Tibial nerve (tissue), 4 donors: ENCODE measurements around the gene TMEM213. TPM values are rescaled to one million over a fixed set of nuclear protein-coding genes. Genes with fewer than 3 reads are reported as not detected.

Experiments used
- DNase-seq, 2 donors: peaks; one replicate each; pipeline ENCODE4 v3.0.0-alpha.2; 2019; ENCODE audit warnings: low spot score in 2 of 2
- H3K27ac ChIP-seq, 4 donors: fragments of 200-600 bp; sonication (generic) in 3 of 4; one replicate each; pipeline ENCODE4 v1.5.1; 2017 to 2019; ENCODE audit warnings: mild to moderate bottlenecking in 1 of 4
- H3K27me3 ChIP-seq, 2 donors: fragments of 200-600 bp; sonication (generic) in 1 of 2; one replicate each; pipeline versions ENCODE4 v1.5.1 to v1.6.0; 2017 to 2019
- H3K36me3 ChIP-seq, 3 donors: fragments of 200-600 bp; sonication (generic); one replicate each; pipeline ENCODE4 v1.5.1; 2018 to 2019
- H3K4me1 ChIP-seq, 4 donors: fragments of 200-600 bp; sonication (generic) in 3 of 4; one replicate each; pipeline ENCODE4 v1.5.1; 2017 to 2019
- H3K4me3 ChIP-seq, 4 donors: fragments of 200-600 bp; sonication (generic) in 3 of 4; one replicate each; pipeline ENCODE4 v1.5.1; 2017 to 2019; ENCODE audit warnings: mild to moderate bottlenecking in 1 of 4, moderate library complexity in 1 of 4
- H3K9me3 ChIP-seq, 4 donors: fragments of 200-600 bp; sonication (generic) in 3 of 4; one replicate each; pipeline ENCODE4 v1.5.1; 2017 to 2019
- CTCF ChIP-seq, 5 experiments: fragments of 200-600 bp in 3 of 5; fragments of 450-650 bp in 2 of 5; sonication (generic) in 3 of 5; IDR thresholded peaks; one replicate each; pipeline ENCODE4 v1.5.1; 2016 to 2019; ENCODE audit warnings: antibody characterized with exemption in 5 of 5, mild to moderate bottlenecking in 3 of 5, moderate library complexity in 2 of 5
- EP300 ChIP-seq, 2 donors: sonication (generic); formaldehyde crosslinking; IDR thresholded peaks; one replicate each; pipeline ENCODE4 v1.6.1; 2017; ENCODE audit warnings: antibody characterized with exemption in 2 of 2, mild to moderate bottlenecking in 1 of 2
- POLR2A ChIP-seq, 2 donors: fragments of 450-650 bp; IDR thresholded peaks; one replicate each; pipeline ENCODE4 v1.6.1; 2017; ENCODE audit warnings: antibody characterized with exemption in 2 of 2, mild to moderate bottlenecking in 2 of 2, moderate library complexity in 2 of 2
- WGBS, 2 donors: methylation state at CpG; one replicate each; pipeline ENCODE4 v1.1.5; 2018; 5-methylcytosine and 5-hydroxymethylcytosine counted together
- total RNA-seq, 4 donors: library from RNA; depleted of rRNA; stranded (reverse); fragments of >200 nt; gene quantifications; one replicate each; pipeline ENCODE4 v1.1.0, GENCODE V29; 2016

TMEM213 gene
- total RNA-seq, result not detected

GRCh38 chr7:138797715-138798320, at the start of gene TMEM213, which contains the start of gene ATP6V0A4:
TMEM213 (plus strand) TSS chr7:138797994; CDS start chr7:138798105, 111 bp downstream.
ATP6V0A4 (minus strand) TSS chr7:138798196; CDS start chr7:138771247, 26,949 bp downstream.
- 16 to 18% methylated on average over 14 of the region's 14 CpGs for WGBS, 2 donors
- TF ChIP-seq EP300 (IDR thresholded peaks at IDR 0.05) (no peak), POLR2A (IDR thresholded peaks at IDR 0.05) (no peak), CTCF (IDR thresholded peaks at IDR 0.05) (no peak)
- no peak within 1 kb of the TSS for H3K4me3 ChIP-seq

GRCh38 chr7:138748666-138749065, 49.1 kb upstream of the TMEM213 start:
- H3K27me3 ChIP-seq, result no peaks in the 10 kb centered on the region
- no peak overlapping the region for H3K4me3 ChIP-seq
- H3K36me3 ChIP-seq, result no peaks in the 10 kb centered on the region
- H3K27ac ChIP-seq, result no peak overlapping the region
- H3K9me3 ChIP-seq, result no peaks in the 10 kb centered on the region
- 87 to 90% methylated on average over 6 of the region's 6 CpGs for WGBS, 2 donors
- DNase-seq, result no peak
- TF ChIP-seq POLR2A (IDR thresholded peaks at IDR 0.05), result no peak
- no peak for TF ChIP-seq CTCF (IDR thresholded peaks at IDR 0.05)
- TF ChIP-seq EP300 (IDR thresholded peaks at IDR 0.05), result no peak
- no peaks in the 10 kb centered on the region for H3K4me1 ChIP-seq

More at GRCh38 chr7:138797715-138798320, at the start of gene TMEM213, which contains the start of gene ATP6V0A4:
- Histone ChIP-seq H3K27ac (no peak within 1 kb of the TSS), H3K4me1 (no peaks in the 10 kb centered on the region), H3K27me3 (no peaks in the 10 kb centered on the region), H3K36me3 (no peaks in the 10 kb centered on the region), H3K9me3 (no peaks in the 10 kb centered on the region)
- DNase-seq, result no peak

- Histone ChIP-seq H3K4me1 (no peaks in the 10 kb centered on the region), H3K36me3 (no peaks in the 10 kb centered on the region), H3K4me3 (no peak overlapping the region), H3K27ac (no peak overlapping the region), H3K9me3 (no peaks in the 10 kb centered on the region), H3K27me3 (no peaks in the 10 kb centered on the region)
- TF ChIP-seq POLR2A (IDR thresholded peaks at IDR 0.05), result no peak
- 86% methylated on average over 3 of the region's 3 CpGs for WGBS, 2 donors
- DNase-seq, result no peak
Observed at GRCh38 chr7:138749960-138750359, 47.8 kb upstream of the TMEM213 start.

- Histone ChIP-seq H3K27ac (no peak overlapping the region), H3K9me3 (no peaks in the 10 kb centered on the region), H3K36me3 (no peaks in the 10 kb centered on the region), H3K4me1 (no peaks in the 10 kb centered on the region), H3K27me3 (no peaks in the 10 kb centered on the region), H3K4me3 (no peak overlapping the region)
- 93 to 96% methylated on average over 15 of the region's 15 CpGs for WGBS, 2 donors
- DNase-seq, result no peak
- TF ChIP-seq POLR2A (IDR thresholded peaks at IDR 0.05) (no peak), CTCF (IDR thresholded peaks at IDR 0.05) (no peak), EP300 (IDR thresholded peaks at IDR 0.05) (no peak)
Observed at GRCh38 chr7:138750473-138750872, 47.3 kb upstream of the TMEM213 start.

- no peaks in the 10 kb centered on the region for H3K4me1 ChIP-seq
- H3K27ac ChIP-seq, result no peak overlapping the region
- H3K36me3 ChIP-seq, result no peaks in the 10 kb centered on the region
- H3K9me3 ChIP-seq, result no peaks in the 10 kb centered on the region
- no peaks in the 10 kb centered on the region for H3K27me3 ChIP-seq
- no peak overlapping the region for H3K4me3 ChIP-seq
- no peak for TF ChIP-seq CTCF (IDR thresholded peaks at IDR 0.05)
- TF ChIP-seq POLR2A (IDR thresholded peaks at IDR 0.05), result no peak
- no peak for TF ChIP-seq EP300 (IDR thresholded peaks at IDR 0.05)
- WGBS, 2 donors, result 63 to 67% methylated on average over 18 of the region's 18 CpGs
- DNase-seq, result no peak
Observed at GRCh38 chr7:138750901-138751464, 46.8 kb upstream of the TMEM213 start.
